SK-N-SH (cell line): ENCODE measurements around the gene OR52E6. TPM values are rescaled to one million over a fixed set of nuclear protein-coding genes. Genes with fewer than 3 reads are reported as not detected.

Source experiments
- CTCF ChIA-PET: fragments of 300-600, 350-600 bp; formaldehyde crosslinking; extraction: SDS; loops from one replicate; lab custom pipeline; 2021; lab: Yijun Ruan, JAX
- POLR2A ChIA-PET: fragments of 350-600 bp; sonication (Branson Sonifier 250); formaldehyde crosslinking; extraction: SDS; loops from one replicate; lab custom pipeline; 2020; ENCODE audit warnings: antibody characterized with exemption, inconsistent platforms; lab: Yijun Ruan, JAX
- DNase-seq: peaks from one replicate; pipeline ENCODE4 v3.0.0; 2012
- H2AFZ ChIP-seq: fragments of 200-600 bp; sonication (generic); 2 replicates; pipeline ENCODE4 v1.8.1; 2016; ENCODE audit warnings: antibody characterized with exemption, mild to moderate bottlenecking, low read depth
- H3F3A ChIP-seq: fragments of 200-600 bp; sonication (generic); replicated peaks from 2 replicates; pipeline ENCODE3; 2016; ENCODE audit warnings: antibody characterized with exemption, mild to moderate bottlenecking; ENCODE audit not compliant: insufficient read depth
- H3K27ac ChIP-seq, 2 experiments: fragments of 200-500 bp in 1 of 2; fragments of 200-600 bp in 1 of 2; sonication (Bioruptor generic) in 1 of 2; sonication (generic), shearing (Covaris generic) in 1 of 2; 2 replicates each; pipeline versions ENCODE4 v1.5.1 to v1.6.1; 2014 to 2016; ENCODE audit warnings: low read depth in 2 of 2, inconsistent platforms in 1 of 2, low read length in 1 of 2, mild to moderate bottlenecking in 1 of 2, mixed read lengths in 1 of 2
- H3K27me3 ChIP-seq: fragments of 200-600 bp; sonication (generic), shearing (Covaris generic); 2 replicates; pipeline ENCODE4 v1.6.1; 2016; ENCODE audit warnings: mixed run types; ENCODE audit not compliant: insufficient read depth
- H3K36me3 ChIP-seq, 2 experiments: fragments of 200-500 bp in 1 of 2; fragments of 200-600 bp in 1 of 2; sonication (Bioruptor generic) in 1 of 2; sonication (generic) in 1 of 2; replicated peaks in 1 of 2; 2 replicates each; pipeline versions ENCODE3 to v1.5.1; 2014 to 2016; ENCODE audit warnings: low read length in 1 of 2, mild to moderate bottlenecking in 1 of 2; ENCODE audit not compliant: insufficient read depth in 2 of 2, control insufficient read depth in 1 of 2
- H3K4me1 ChIP-seq, 2 experiments: fragments of 200-500 bp in 1 of 2; fragments of 200-600 bp in 1 of 2; sonication (Bioruptor generic) in 1 of 2; sonication (generic), shearing (Covaris generic) in 1 of 2; 2 replicates each; pipeline versions ENCODE4 v1.5.1 to v1.6.1; 2014 to 2016; ENCODE audit warnings: low read depth in 1 of 2, low read length in 1 of 2, mixed run types in 1 of 2; ENCODE audit not compliant: insufficient read depth in 2 of 2, control insufficient read depth in 1 of 2
- H3K4me2 ChIP-seq: fragments of 200-600 bp; sonication (generic), shearing (Covaris generic); 2 replicates; pipeline ENCODE4 v1.6.1; 2017; ENCODE audit warnings: mixed run types
- H3K4me3 ChIP-seq, 2 experiments: fragments of 200-500 bp in 1 of 2; fragments of 200-600 bp in 1 of 2; sonication (Bioruptor generic) in 1 of 2; sonication (generic), shearing (Covaris generic) in 1 of 2; 2 replicates each; pipeline versions ENCODE4 v1.5.1 to v1.8.1; 2014 to 2016; ENCODE audit warnings: low read depth in 2 of 2, inconsistent platforms in 1 of 2, low read length in 1 of 2, mild to moderate bottlenecking in 1 of 2, mixed read lengths in 1 of 2, moderate library complexity in 1 of 2
- H3K79me2 ChIP-seq: fragments of 200-600 bp; sonication (generic); 2 replicates; pipeline ENCODE4 v1.8.1; 2017; ENCODE audit warnings: mild to moderate bottlenecking; ENCODE audit not compliant: insufficient read depth
- H3K9ac ChIP-seq: fragments of 200-600 bp; sonication (generic); 2 replicates; pipeline ENCODE4 v1.6.1; 2017; ENCODE audit warnings: mixed run types
- H3K9me2 ChIP-seq: fragments of 200-600 bp; sonication (generic); 2 replicates; pipeline ENCODE4 v1.6.1; 2017; ENCODE audit warnings: mixed run types
- H3K9me3 ChIP-seq: fragments of 200-600 bp; sonication (generic); 2 replicates; pipeline ENCODE4 v1.6.1; 2017; ENCODE audit warnings: mixed run types, mild to moderate bottlenecking, moderate library complexity
- H4K20me1 ChIP-seq: fragments of 200-600 bp; sonication (generic); 2 replicates; pipeline ENCODE4 v1.6.1; 2017; ENCODE audit warnings: mild to moderate bottlenecking, mixed run types; ENCODE audit not compliant: insufficient read depth
- CTCF ChIP-seq: fragments of 200-600 bp; sonication (generic); IDR thresholded peaks from 2 replicates; pipeline ENCODE4 v1.6.1; 2017; ENCODE audit warnings: antibody characterized with exemption, mild to moderate bottlenecking, moderate library complexity
- ELF1 ChIP-seq: IDR thresholded peaks from 2 replicates; pipeline ENCODE4 v1.4.0; 2012
- EZH2phosphoT487 ChIP-seq: fragments of 200-600 bp; sonication (generic); IDR thresholded peaks from 2 replicates; pipeline ENCODE4 v1.6.1; 2017; ENCODE audit warnings: low read depth, mixed run types, mild to moderate bottlenecking, antibody characterized with exemption, moderate library complexity, borderline replicate concordance
- FOXJ3 ChIP-seq: sonication (generic); formaldehyde crosslinking; IDR thresholded peaks from 2 replicates; pipeline ENCODE4 v1.5.1; 2020; ENCODE audit warnings: mild to moderate bottlenecking, missing genetic modification reagents
- GATA2 ChIP-seq: sonication (generic); formaldehyde crosslinking; IDR thresholded peaks from 2 replicates; pipeline ENCODE4 v1.5.0; 2020; ENCODE audit warnings: mild to moderate bottlenecking, missing genetic modification reagents
- JUND ChIP-seq: IDR thresholded peaks from 2 replicates; pipeline ENCODE4 v1.4.0; 2012
- MEF2A ChIP-seq: IDR thresholded peaks from 2 replicates; pipeline ENCODE4 v1.4.0; 2012; ENCODE audit warnings: low read depth, borderline replicate concordance
- NFIC ChIP-seq: IDR thresholded peaks from 2 replicates; pipeline ENCODE4 v1.4.0; 2012; ENCODE audit warnings: borderline replicate concordance
- PBX3 ChIP-seq: IDR thresholded peaks from 2 replicates; pipeline ENCODE4; 2012
- RCOR1 ChIP-seq: fragments of 150-350 bp; IDR thresholded peaks from 2 replicates; pipeline ENCODE4 v1.6.1; 2017; ENCODE audit warnings: antibody characterized with exemption, low read length
- REST ChIP-seq: IDR thresholded peaks from 2 replicates; pipeline ENCODE4 v1.6.1; 2012; ENCODE audit warnings: mild to moderate bottlenecking, low read depth, low read length, moderate library complexity
- RXRA ChIP-seq: IDR thresholded peaks from 2 replicates; pipeline ENCODE4 v1.4.0; 2012; ENCODE audit warnings: low read depth, mild to moderate bottlenecking, borderline replicate concordance
- SMC3 ChIP-seq: IDR thresholded peaks from 2 replicates; pipeline ENCODE4 v1.6.1; 2012; ENCODE audit warnings: low read depth, low read length, improper control_type of control experiment
- TAF1 ChIP-seq: IDR thresholded peaks from 2 replicates; pipeline ENCODE4 v1.6.1; 2012; ENCODE audit warnings: low read depth, mild to moderate bottlenecking, low read length, moderate library complexity, borderline replicate concordance
- USF1 ChIP-seq: IDR thresholded peaks from 2 replicates; pipeline ENCODE4 v1.4.0; 2012; ENCODE audit warnings: low read depth, borderline replicate concordance
- ZBTB33 ChIP-seq: IDR thresholded peaks from 2 replicates; pipeline ENCODE4 v1.4.0; 2012; ENCODE audit warnings: low read depth, borderline replicate concordance
- WGBS: methylation state at CpG from one replicate; pipeline ENCODE4 v1.1.6; 2017; ENCODE audit warnings: low lambda C conversion rate; 5-methylcytosine and 5-hydroxymethylcytosine counted together
- polyA plus RNA-seq, 3 experiments: library from polyadenylated mRNA; depleted of rRNA; stranded (reverse); fragments of >200 nt; gene quantifications; 2 replicates each; pipeline ENCODE4 v1.2.3, GENCODE V29; 2012

Gene OR52E6
- polyA plus RNA-seq, 1 of the 3 experiments (the other 2 are of a cell fraction) = not detected

GRCh38 chr11:5833446-5833845 lies 8.3 kb downstream of the OR52E6 start:
- Histone ChIP-seq H3F3A (no peaks in the 10 kb centered on the region), H3K79me2 (no peaks in the 10 kb centered on the region), H3K27ac (no peak overlapping the region), H3K27me3 (no peaks in the 10 kb centered on the region; the same call in 1 of the 2 replicates), H3K4me2 (no peak overlapping the region), H3K36me3 (no peaks in the 10 kb centered on the region), H3K9ac (no peak overlapping the region), H4K20me1 (no peaks in the 10 kb centered on the region), H3K9me2 (no peaks in the 10 kb centered on the region), H3K4me1 (no peaks in the 10 kb centered on the region), H3K4me3 (no peak overlapping the region), H2AFZ (no peak overlapping the region), H3K9me3 (no peaks in the 10 kb centered on the region)
- POLR2A ChIA-PET = no interaction called here
- DNase-seq = no peak
- TF ChIP-seq NFIC (no peak), USF1 (no peak), RCOR1 (no peak)
- CTCF ChIA-PET = no interaction called here
- 3% methylated on average over 2 of the region's 2 CpGs for WGBS

- CTCF ChIA-PET = interaction anchor here (0.6 to 1.0 kb wide), 2 partner anchors 484 to 981 kb away, joined by 3 read pairs; no protein-coding TSS in a partner anchor
- H3K9me2 ChIP-seq = no peaks in the 10 kb centered on the region
- no peaks in the 10 kb centered on the region for H3F3A ChIP-seq
- TF ChIP-seq ZBTB33 (no peak), RXRA (no peak), RCOR1 (no peak), USF1 (no peak), REST (no peak), MEF2A (no peak), JUND (no peak), TAF1 (no peak), PBX3 (no peak), GATA2 (CRISPR knock-in tag) (no peak), FOXJ3 (CRISPR knock-in tag) (no peak), ELF1 (no peak), SMC3 (no peak), CTCF (no peak), EZH2phosphoT487 (no peak)
These were observed 10.4 kb downstream of the OR52E6 start for GRCh38 chr11:5831196-5831829.

More at GRCh38 chr11:5831196-5831829, 10.4 kb downstream of the OR52E6 start:
- 6% methylated on average over 6 of the region's 6 CpGs for WGBS
- DNase-seq = no peak
- POLR2A ChIA-PET = no interaction called here
- H3K79me2 ChIP-seq = no peaks in the 10 kb centered on the region
- no peaks in the 10 kb centered on the region; the same call in 1 of the 2 replicates for H3K27me3 ChIP-seq
- H3K9ac ChIP-seq = no peak overlapping the region
- no peaks in the 10 kb centered on the region for H3K4me1 ChIP-seq
- no peaks in the 10 kb centered on the region for H4K20me1 ChIP-seq
- no peak overlapping the region for H3K4me2 ChIP-seq
- H3K4me3 ChIP-seq = no peak overlapping the region
- no peak overlapping the region for H2AFZ ChIP-seq
- no peak overlapping the region for H3K27ac ChIP-seq
- no peaks in the 10 kb centered on the region for H3K9me3 ChIP-seq
- no peaks in the 10 kb centered on the region for H3K36me3 ChIP-seq
